Measurements from ENCODE around the gene PNMA1.

PNMA1 gene

GRCh38 chr14:73713803-73714655 is at the start of gene PNMA1:
Gene PNMA1, minus strand, starts transcription at chr14:73714384. Its CDS starts 745 bp downstream, at chr14:73713639.
- peak; percentile 44 for DNase-seq (ENCODE audit: low read depth, low spot score)

GRCh38 chr14:73763396-73763795 is 49.2 kb upstream of the PNMA1 start:
- DNase-seq (ENCODE audit: low read depth, low spot score), result no peak

GRCh38 chr14:73762375-73762822 is 48.2 kb upstream of the PNMA1 start:
- no peak for DNase-seq (ENCODE audit: low read depth, low spot score)

GRCh38 chr14:73761618-73762355 is 47.6 kb upstream of the PNMA1 start:
- no peak for DNase-seq (ENCODE audit: low read depth, low spot score)

GRCh38 chr14:73760598-73761586 is 46.7 kb upstream of the PNMA1 start:
- DNase-seq (ENCODE audit: low read depth, low spot score), result no peak

- DNase-seq (ENCODE audit: low read depth, low spot score), result peak; percentile 96
These were observed 45.8 kb upstream of the PNMA1 start for GRCh38 chr14:73759714-73760597.

- no peak for DNase-seq (ENCODE audit: low read depth, low spot score)
These were observed 45.1 kb upstream of the PNMA1 start for GRCh38 chr14:73759183-73759713.

GRCh38 chr14:73758392-73759182 is 44.4 kb upstream of the PNMA1 start:
- DNase-seq (ENCODE audit: low read depth, low spot score), result no peak

GRCh38 chr14:73757876-73758391 is 43.8 kb upstream of the PNMA1 start:
- DNase-seq (ENCODE audit: low read depth, low spot score), result no peak

- no peak for DNase-seq (ENCODE audit: low read depth, low spot score)
These were observed 43.2 kb upstream of the PNMA1 start for GRCh38 chr14:73757381-73757780.

- DNase-seq (ENCODE audit: low read depth, low spot score), result no peak
These were observed 41.3 kb upstream of the PNMA1 start for GRCh38 chr14:73755434-73756014.

- no peak for DNase-seq (ENCODE audit: low read depth, low spot score)
These were observed 40.8 kb upstream of the PNMA1 start for GRCh38 chr14:73754911-73755360.

- no peak for DNase-seq (ENCODE audit: low read depth, low spot score)
These were observed 40.0 kb upstream of the PNMA1 start for GRCh38 chr14:73753887-73754795.

- no peak for DNase-seq (ENCODE audit: low read depth, low spot score)
These were observed 39.1 kb upstream of the PNMA1 start for GRCh38 chr14:73753124-73753886.

- peak; percentile 80 for DNase-seq (ENCODE audit: low read depth, low spot score)
These were observed 38.3 kb upstream of the PNMA1 start for GRCh38 chr14:73752297-73752992.

GRCh38 chr14:73751157-73751691 is 37.0 kb upstream of the PNMA1 start:
- no peak for DNase-seq (ENCODE audit: low read depth, low spot score)

Data from smooth muscle cell of the brain vasculature (primary cell).